Activated CD4-positive, alpha-beta T cell treated with anti-CD3 and anti-CD28 coated beads, Interleukin-2, amount 50 U/mL, for 16 hours (primary cell): ENCODE data around the gene CDK6.

Experiments used
- DNase-seq: peaks from one replicate; pipeline ENCODE4 v3.0.0-alpha.2; 2020

The CDK6 gene

DNA sequence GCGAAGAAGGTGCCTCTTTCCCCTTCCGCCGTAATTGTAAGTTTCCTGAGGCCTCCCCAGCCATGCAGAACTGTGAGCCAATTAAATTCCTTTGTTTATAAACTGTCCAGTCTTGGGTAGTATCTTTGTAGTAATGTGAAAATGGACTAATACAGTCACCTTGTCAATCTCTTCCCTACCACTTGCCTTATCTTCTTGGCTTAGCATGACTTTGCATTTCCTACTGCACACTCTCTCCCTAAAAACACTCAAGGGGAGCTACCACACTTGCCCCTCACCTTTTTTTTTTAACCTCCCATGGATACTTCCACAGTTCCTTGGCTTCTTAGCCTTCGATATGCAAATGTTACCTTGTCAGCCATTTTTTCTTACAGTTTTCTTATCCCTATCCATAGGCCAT, 7.4 kb upstream of the CDK6 start:
- DNase-seq = no peak

DNA sequence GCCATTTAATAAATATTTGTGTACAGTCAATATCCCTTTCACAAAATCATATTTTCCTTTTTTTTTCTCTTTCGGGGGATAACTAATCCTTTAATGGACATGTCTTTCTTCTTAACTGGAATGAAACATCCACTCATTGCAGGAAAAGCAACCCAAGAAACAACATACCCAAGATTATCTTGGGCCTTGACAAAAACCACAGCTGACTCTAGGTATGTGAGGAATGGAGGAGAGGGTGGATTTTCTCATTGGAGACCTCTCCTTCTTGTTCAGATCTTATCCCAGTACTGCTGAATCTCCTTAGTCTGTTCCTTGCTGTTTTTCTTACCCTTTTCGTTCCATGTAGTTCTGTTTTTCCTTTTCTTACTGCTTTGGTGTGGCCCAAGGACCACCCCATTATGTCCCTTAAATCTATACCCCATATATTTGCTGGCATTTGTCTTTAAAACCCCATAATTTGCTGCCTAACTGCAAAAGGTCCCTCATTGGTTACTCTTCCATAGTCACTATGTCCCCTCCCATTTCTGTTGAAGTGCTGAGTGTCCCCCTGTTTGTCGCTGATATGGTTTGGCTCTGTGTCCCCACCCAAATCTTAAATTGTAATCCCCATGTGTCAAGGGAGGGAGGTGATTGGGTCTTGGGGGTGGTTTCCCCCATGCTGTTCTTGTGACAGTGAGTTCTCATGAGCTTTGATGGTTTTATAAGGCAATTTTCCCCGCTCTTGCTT, 6.8 kb upstream of the CDK6 start:
- no peak for DNase-seq

DNA sequence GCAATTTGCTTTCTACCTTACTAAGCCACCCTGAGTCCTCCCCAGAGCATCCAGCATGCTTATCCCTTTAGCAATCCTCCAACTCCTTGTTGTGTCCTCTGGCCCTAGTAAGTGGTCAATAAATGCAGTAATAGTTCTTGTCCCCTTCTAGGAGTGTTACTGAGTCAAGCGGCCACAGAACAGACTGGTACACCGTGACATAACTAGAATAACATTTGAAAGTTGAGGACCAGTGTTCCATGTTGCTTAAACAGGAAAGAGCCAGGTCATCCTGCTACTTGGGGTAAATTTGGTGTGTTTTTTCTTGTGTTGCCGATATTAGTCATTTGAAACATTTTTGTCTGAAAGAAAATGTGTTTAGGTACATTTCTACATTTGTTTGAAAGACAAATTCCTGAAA, 4.8 kb upstream of the CDK6 start:
- no peak for DNase-seq

DNA sequence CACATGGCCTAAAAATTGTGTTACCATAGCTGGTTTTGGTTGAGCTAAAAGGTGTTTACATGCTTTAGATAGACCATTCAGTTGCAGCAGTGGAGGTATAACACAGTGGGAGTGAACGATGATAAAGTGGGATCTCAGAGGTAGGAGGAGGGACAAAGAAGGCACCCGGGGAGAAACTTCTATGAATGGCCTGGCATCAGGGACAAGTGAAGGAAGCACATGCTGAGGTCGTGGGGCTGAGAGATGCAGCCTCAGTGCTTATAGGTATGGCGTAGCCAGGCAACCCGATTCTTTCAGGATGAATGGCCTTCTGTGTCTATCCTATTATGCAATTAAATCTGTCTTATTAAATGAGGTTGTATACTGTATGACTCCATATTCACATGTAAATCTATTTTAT, 3.9 kb upstream of the CDK6 start:
- DNase-seq = peak; percentile 56

DNA sequence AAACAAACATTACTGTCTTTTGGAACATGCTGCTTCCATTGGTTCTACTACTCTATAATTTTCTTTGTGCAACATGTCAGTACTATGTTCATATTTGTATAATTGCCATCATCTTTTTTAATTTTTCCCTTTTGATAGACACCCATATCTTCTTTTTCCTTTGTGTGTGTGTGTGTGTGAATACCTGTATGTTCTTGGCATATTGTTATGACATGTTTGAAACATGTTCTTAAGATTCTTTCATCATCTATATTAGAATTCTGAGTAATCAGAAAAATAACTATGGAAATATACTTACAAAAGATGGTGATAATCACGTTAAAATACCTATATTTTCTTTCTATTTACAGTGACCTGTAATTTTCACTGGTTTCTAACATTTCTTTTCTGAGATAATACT, 3.5 kb upstream of the CDK6 start:
- no peak for DNase-seq

DNA sequence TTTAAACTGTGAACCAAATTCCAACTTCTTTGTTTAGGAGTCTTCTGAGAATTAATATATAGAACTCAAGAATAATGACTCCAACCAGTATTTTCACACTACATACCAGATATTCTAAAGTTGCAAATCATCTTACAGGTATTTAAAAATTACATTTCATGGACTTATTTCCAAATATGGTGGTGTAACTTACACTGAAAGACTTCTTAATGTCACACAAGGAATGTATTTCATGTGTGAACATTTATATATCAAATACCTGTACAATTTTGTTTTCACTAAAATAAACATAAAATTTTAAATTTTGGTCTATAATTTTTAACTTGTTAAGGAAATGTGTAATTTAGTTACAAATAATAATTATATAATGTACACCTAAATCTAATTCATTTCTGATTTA, 2.6 kb upstream of the CDK6 start:
- no peak for DNase-seq

DNA sequence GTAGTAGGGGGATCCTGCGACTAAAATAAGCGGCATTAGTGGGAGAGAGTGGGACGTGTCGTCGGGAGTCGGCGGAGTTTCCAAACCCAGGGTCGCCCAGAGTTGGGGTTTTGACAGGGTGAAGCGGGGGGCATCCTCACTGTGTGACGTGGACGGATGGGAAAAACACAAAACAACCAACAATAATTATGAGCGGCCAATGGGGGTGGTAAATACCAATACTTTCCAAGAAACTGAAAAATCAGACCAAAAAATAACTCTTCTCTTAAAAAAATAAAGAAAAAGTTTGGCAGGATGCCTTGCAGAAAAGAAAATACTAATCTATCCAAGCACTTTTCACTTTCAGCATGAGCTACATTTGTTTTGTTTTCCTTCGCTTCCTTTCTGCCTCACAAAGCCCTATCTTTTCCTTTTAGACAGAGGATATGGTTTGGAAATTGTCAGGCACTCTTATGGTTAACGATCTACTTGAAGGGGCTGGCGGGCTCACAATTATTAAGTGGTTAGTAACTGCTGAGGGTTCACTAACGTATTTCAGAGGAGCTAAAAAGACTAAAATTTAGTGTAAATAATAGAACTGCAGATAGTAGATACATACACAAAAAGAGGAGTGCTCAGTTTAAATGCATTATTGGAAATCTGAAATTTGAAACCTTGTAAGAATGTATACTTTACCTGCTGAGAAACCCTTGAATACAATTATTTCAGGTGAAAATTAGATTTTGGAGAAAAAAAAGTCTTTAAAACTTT, 802 bp upstream of the CDK6 start:
- DNase-seq = no peak

DNA sequence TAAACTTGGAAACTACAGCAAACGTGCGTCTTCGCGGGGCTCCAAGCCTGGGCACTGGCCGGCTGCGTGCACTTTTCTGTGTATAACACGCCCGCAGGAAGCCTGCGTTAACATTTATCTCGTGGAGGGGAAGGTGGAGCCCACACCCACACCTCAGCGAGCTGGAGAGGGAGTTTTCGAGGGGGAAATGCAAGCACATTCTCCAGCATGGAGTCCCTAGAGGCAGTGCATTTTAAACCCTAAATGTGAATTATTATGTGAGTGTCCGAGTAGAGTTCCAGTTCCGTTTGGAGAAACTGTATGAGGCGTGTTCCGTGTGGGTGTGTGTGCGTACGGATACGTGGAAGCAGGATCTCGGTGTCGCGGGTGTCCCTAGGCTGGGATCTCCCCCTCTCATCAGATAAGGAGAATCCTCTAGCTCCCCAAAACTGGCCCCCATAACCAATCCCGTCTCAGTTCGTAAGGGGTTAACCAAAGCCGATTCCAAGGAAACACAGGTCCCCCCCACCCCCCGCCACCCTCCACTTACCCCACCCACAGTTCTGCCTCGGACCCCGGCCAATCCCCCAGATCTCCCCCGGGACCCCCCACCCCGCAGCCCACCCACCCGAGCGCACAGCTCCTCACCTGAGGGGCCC, 403 bp downstream of the CDK6 start:
- no peak for DNase-seq

DNA sequence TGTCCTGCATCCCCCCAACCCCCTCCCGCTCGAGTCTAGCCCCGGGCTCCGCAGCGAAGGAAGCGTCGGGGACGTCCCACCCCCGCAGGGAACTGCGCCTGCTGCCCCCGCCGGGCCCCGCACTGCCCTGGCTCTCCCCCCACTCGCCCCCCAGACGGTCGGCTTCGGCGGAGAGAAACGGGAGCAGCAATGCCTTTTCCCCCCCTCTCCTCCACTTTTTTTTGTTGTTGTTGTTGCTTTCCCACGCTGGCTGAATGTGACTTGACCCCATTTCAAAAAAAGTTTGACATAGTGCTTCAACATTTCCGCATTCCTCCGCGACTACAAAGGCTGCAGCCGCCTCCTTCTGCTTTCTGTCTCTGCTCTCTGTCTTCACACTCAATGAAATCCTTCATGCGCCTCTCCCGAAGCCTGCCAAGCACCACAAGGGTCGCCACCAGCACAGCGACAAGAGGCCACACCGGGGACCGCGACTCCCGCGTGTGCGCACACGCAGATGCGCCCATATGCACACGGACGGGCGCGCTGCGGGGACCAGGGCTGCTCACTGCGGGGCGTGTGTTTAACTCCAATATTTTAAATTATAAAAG, 1.0 kb downstream of the CDK6 start:
- peak; percentile 55 for DNase-seq

DNA sequence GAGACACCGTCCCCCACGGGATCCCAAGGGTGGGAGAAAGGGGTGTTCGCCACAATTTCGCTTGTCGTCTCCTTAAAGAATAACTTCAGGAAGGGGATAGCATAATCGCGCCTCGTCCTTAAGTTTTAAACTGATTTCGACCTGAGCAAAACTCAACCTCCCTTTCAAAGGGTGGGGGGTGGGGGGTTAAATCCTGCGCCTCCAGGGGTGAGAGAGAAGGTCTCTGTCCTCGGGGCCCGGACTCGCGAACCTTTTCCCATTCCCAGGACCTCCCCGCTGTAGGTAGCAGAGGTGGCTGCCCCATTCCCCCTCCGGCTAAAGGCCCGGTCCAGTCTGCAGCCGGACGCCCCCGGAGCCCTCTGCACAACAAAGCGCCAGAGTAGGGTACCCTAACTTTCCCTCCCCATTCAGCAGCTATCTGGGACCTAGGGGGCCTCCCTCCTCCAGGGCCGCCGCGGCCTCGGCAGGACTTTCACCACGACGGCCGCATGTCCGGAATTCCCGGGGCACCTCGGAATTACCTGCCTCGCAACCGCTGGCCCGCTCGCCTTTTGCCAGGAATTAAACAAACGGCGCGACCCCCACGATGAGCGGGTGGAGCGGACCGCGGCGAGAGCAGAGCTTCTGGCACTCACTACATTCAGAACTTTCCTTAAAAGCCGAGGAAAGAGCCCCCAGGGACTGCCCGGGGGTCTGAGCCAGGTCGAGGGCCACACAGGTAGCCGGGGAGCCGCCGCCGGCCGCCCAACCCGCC, 1.7 kb downstream of the CDK6 start:
- DNase-seq = no peak

DNA sequence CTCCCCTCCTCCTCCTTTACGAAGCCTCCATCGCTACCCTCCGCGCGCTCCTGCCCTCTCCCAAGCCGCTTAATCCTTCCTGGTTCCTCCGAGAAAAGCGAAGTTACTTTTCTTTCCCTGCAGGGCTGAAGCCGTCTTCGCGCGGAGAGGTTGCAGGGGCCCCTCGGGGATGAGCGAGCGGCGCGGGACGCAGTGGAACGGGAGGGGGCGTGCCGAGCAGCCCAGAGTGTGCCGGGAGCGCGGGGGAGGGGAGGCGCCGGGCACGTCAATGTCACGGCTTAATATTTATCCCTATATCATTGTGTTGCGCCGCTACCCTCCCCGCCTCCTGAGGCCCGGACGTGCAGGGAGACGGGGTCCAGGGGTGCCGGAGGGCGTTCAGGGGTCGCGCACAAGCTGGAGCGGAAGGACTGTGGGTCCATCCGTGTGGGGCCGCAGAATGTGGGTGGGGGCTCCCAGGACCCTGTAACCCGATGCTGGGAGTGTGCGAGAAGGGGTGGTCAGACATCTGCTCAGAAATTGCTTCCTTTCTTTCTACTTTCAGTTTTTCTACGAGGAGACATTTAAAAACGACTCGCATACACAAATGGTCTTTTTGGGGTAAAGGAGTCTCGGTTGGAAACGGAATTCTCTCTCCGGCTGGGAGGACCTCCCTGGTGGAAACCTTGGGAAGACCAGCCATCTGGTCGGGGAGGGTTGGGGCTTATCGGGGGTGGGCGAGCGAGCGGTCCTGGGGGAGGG, 2.4 kb downstream of the CDK6 start:
- peak; percentile 88 for DNase-seq

DNA sequence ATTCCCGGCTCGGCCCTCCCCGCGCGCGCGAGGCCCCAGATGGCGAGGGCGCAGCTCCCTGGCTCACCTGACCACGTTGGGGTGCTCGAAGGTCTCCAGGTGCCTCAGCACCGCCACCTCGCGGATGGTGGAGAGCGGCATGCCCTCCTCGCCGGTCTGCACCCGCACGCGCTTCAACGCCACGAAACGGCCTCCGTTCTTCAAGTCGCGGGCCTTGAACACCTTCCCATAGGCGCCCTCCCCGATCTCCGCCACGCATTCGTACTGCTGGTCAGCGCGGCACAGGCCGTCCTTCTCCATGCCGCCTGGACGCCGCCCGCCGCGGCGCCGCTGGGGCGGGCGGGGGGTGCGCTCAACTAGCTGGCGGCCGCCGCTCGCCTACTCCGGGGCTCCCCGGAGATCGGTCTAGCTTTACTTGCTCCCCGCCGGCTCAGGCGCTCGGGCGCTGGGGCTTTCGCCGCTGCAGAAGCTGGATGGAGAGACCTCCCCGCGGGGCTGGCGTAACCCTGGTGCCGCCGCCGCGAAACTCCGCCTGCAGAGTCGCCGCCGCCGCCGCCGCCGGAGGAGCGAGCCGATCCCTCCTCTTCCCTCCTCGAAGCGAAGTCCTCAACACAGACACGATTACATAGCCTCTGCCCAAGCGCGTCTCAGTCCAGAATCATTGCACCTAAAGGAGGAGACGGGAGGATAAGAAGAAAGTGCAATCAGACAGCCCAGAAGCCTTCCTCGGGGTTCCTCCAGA, 3.2 kb downstream of the CDK6 start:
- DNase-seq = peak; percentile 92

DNA sequence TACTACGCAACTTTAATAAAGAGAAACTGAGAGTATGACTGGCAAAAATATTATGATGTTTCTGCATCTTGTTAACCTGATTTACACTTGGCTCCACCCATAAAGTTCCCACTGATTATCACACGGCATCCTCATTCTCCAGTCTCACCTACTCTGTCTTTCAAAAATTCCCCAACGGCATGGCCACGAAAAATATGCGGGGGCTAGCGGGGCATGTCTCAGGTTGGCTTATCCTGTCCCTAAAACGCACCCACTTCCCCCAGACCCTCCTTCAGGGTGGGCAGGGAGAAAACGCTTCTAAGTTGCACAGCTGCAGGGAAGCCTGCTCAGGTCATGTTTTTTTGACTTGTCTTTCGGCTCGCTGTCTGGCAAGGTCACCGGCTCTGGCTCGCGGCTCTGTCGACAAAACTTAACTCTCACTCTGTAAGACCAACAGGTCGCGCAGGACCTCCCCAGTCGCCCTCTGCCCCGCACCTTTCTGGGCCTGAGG, 3.8 kb downstream of the CDK6 start:
- DNase-seq = no peak

DNA sequence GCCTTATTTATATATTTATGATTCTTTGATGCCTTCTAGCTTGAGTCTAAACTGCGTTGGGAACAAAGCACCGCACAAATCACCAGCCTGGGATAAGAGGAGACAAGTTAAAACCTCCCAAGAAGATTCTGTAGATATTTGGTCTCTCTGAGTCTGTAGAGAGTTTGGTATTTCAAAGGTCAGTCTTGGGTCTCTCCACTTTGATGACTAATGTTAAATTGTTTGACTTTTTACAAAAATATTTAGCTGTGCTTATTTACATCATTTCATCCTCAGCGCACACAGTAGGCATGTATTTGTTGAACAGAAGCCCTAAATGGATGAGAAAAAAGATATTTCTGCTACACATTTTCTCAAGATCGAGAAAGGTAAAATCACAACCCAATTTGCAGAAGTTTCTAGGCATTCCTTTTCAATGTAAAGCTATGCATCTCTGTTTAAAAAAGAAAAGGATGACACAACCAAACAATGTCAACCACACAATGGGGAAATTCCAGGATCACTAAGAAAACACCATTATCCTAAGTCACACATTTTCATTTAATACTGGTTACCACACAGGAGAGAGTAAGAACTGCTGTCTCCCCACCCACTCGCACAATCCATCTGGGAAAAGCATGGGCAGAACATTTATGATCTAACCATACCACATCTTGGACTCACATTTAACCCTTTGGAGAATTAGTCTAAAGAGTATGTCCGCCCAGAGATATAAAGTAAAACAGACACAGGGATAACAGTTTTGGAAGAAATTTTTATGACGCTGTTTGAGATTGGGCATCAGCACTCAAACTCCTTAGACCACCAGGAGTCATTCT, 4.4 kb downstream of the CDK6 start:
- no peak for DNase-seq

DNA sequence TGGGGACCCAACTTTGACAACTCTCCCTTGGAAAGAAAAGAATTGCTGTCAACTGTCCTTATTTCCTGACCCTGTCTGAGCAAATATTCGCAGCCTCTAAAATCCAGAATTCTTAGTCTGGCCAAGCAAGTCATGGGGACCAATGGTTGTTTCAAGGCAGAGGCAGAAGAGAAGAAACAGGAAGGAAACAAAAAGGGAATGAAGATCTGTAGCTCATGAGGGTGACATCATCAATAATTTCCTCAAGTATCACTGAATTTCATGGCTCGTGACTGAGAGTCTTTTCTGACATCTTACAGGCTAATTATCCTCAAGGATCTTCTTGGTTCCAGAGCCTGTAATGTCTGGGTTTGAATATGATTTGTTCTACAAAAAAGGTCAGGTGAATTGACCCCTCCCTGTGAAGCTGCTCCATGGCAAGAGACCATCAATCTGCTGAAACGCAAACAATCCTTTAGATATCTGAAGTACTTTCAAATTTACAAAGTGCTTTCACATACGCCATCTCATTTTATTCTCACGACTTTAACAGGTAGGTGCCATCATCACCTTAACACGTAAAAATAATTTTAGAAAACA, 5.8 kb downstream of the CDK6 start:
- no peak for DNase-seq

DNA sequence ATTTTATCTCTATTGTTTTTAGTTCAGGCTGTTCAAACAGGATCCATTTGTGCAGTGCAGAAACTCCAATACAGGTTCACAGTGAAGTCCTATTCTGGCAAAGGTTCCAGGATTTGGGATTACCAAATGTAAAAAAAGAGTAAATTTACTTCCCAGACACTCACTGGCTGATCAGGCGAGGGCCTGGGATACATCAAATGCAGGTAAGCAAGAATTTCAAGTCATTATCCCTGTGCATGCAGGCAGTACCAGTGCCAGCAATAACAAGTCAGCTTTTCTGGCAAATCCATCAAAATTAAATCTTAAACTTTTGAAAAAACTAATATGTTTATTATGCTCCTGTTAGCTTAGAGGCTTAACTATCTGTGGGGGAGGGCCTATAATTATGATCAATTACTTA, 6.3 kb downstream of the CDK6 start:
- no peak for DNase-seq

DNA sequence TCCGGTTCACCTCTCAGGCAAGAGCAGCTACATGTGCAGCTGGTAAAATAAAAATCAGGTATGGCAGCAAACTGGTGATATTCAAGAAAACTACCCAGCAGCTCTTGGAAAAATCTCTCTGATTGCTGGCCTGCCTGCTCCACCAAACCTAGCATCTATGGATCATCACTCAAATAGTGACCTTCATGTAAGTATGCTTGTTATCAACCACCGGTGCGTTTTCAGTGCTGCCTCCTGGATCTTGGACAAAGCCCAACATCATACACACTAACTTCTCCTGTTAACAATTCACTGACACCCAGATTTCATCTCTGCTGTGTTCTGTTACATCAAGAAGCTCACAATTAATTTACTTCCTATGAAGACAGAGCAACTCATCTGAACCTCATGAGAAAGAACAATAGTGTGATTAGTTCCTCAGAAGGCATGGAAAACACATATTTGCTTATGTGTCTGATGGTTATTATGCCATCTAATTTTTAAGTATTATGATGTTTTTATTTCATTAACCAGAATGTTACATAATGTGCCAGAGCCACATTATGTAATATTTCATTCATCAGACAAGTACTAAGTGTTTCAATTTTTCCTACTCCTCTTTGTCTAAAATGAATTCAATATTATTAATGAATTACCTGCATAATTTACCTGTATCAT, 8.8 kb downstream of the CDK6 start:
- no peak for DNase-seq

DNA sequence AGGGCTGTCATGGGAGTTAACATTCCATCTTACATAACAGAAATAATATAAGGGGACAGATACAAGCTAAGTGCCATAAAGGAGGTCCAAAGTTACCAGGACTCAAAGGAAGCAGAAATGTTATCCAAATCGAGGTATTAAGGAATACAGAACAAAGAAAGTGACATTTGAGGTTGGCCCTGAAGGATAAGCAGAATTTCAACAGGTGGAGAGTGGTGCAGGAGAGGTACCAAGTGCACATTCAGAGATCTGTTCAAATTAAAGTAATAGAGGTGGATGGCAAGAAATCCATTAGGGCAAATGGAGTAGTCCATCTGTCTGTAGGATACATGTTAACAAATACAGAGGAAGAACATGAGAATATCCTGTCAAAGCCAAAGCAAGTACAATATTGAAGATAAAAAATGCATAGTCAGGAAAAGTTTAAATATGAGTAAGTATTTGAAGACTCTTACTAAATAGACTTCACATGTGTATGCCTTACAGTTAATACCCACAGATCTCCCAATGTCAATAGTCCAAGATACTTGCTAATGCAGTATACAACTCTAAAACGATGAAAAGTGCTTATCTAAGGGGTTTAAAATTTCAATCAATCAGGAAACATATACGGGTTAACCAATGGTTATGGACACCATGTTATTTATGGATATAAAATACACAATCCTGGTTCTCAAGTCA, 10.0 kb downstream of the CDK6 start:
- no peak for DNase-seq

DNA sequence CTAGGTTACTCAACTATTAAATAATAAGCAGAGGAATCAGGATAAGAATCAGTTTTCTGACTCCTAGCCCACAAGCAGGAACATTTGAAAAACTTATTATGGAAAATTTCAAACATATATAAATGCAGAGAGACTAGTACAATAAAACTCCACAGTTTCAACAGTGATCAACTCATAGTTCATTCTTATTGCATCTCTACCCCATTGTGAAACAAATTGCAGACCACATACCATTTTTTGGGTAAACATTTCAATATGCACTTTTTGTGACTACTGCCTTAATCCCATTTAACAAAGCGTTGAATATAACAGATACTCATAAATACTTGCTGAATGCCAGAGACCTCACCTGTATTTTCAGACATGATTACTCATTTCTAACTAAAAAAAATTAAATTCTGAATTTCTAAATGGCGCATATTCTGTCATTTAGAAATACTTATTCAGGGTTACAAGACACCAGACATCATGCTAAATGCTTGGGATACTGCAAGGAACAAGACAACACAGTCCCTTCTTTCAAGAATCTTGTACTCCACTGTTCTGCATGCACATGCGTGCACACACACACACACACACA, 11.4 kb downstream of the CDK6 start:
- no peak for DNase-seq
